Activated T-cell treated with anti-CD3 and anti-CD28 coated beads, Interleukin-2, amount 50 U/mL, for 4 hours (primary cell): ENCODE results near the gene AP1M1. TPM values are rescaled to one million over a fixed set of nuclear protein-coding genes. Genes with fewer than 3 reads are reported as not detected.

Experiments
- ATAC-seq, 2 donors: fragments of 200-7000 bp; cut with Tn5 transposase; one replicate each; pipeline ENCODE4 v1.10.0; 2021
- DNase-seq: peaks from one replicate; pipeline ENCODE4 v3.0.0-alpha.2; 2020
- H3K27me3 Mint-ChIP-seq: one replicate; pipeline ENCODE4 v1.8.0; 2021; ENCODE audit warnings: low read depth, mixed read lengths
- H3K36me3 Mint-ChIP-seq: one replicate; pipeline ENCODE4 v1.8.0; 2022; ENCODE audit warnings: mixed read lengths; ENCODE audit not compliant: insufficient read depth
- H3K4me1 Mint-ChIP-seq: one replicate; pipeline ENCODE4 v1.8.0; 2021; ENCODE audit warnings: low read depth, mixed read lengths
- H3K4me3 Mint-ChIP-seq: one replicate; pipeline ENCODE4 v1.8.0; 2021; ENCODE audit warnings: mild to moderate bottlenecking, moderate library complexity, mixed read lengths
- H3K9me3 Mint-ChIP-seq: one replicate; pipeline ENCODE4 v1.8.0; 2021; ENCODE audit warnings: mixed read lengths
- total RNA-seq, 3 donors: library from RNA; stranded (reverse); gene quantifications; one replicate each; pipeline ENCODE4 v1.2.1, GENCODE V29; 2021

AP1M1 gene
- 100 to 1,000 TPM in 2 of 3 donors, 10 to 100 TPM in 1; 93.4 to 109 (median 106) TPM for total RNA-seq

- no peaks in the 10 kb centered on the region for H3K27me3 Mint-ChIP-seq
- ATAC-seq (peak; percentile 92 to 93), DNase-seq (peak; percentile 98)
- peaks cover 14% of the 10 kb centered on the region for H3K36me3 Mint-ChIP-seq
- peak within 1 kb of the TSS; percentile 86 for H3K4me3 Mint-ChIP-seq
- no peaks in the 10 kb centered on the region for H3K9me3 Mint-ChIP-seq
- H3K4me1 Mint-ChIP-seq, result peaks cover 34% of the 10 kb centered on the region
These were observed at the start of gene AP1M1 for GRCh38 chr19:16197622-16198369. Gene AP1M1 (plus strand): TSS chr19:16197911. CDS start chr19:16198027, 116 bp downstream.

DNA sequence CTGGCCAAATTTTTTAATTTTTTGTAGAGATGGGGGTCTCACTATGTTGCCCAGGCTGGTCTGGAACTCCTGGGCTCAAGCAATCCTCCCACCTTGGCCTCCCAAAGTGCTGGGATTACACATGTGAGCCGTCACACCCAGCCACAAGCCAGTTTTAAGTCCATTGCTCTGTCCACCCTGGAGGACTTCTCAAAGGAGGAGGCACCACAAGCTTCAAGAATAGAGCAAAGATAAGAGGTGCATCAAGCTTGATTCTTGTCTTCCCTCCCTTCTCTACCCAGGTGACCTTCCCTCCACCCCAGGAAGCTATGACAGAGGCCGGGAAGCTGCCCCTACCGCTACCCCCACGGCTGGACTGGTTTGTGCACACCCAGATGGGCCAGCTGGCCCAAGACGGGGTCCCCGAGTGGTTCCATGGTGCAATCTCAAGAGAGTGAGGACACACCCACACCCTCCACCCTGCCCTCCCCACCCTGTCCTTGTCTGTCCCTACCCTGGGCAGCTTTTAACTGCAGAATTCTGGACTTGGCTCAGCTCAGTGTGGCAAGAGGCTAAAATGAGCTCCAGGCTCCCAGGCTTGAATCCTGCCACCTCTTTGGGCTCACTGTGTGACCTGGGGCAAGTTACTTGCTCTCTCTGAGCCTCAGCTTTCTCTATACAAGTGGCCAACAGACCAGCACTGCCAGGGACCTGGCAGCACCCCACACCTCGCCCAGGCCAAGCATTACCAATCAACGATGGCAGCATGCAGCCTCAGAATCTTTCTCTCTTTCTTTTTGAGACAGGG, 49.1 kb upstream of the AP1M1 start:
- Mint-ChIP-seq H3K4me1 (peaks cover 27% of the 10 kb centered on the region), H3K9me3 (no peaks in the 10 kb centered on the region), H3K27me3 (no peaks in the 10 kb centered on the region), H3K4me3 (no peak overlapping the region), H3K36me3 (peaks cover 10% of the 10 kb centered on the region)
- ATAC-seq (no peak), DNase-seq (no peak)

DNA sequence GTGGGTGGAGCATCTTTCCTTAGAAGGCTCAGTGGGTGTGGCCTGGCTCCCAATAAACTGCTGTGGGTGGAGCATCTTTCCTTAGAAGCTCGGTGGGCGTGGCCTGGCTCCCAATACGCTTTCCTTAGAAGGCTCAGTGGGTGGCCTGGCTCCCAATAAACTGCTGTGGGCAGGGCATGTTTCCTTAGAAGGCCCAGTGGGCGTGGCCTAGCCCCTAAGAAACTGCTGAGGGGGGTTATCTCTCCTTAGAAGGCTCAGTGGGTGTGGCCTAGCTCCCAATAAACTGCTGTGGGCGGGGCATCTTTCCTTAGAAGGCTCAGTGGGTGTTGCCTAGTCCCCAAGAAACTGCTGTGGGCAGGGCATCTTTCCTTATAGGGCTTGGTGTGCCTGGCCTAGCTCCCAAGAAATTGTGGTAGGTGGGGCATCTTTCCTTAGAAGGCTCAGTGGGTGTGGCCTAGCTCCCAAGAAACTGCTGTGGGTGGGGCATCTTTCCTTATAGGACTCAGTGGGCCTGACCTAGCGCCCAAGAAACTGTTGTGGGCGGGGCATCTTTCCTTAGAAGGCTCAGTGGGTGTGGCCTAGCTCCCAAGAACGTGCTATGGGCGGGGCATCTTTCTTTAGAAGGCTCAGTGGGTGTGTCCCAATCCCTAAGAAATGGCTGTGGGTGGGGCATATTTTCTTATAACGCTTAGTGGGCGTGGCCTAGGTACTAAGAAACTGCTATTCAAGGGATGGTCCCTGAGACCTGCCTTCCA, 44.0 kb upstream of the AP1M1 start:
- DNase-seq, result no peak
- H3K9me3 Mint-ChIP-seq, result no peaks in the 10 kb centered on the region
- ATAC-seq, result no peak
- no peaks in the 10 kb centered on the region for H3K27me3 Mint-ChIP-seq
- peaks cover 36% of the 10 kb centered on the region for H3K36me3 Mint-ChIP-seq
- H3K4me3 Mint-ChIP-seq, result no peak overlapping the region
- peaks cover 11% of the 10 kb centered on the region for H3K4me1 Mint-ChIP-seq

- DNase-seq, result no peak
- Mint-ChIP-seq H3K4me1 (peaks cover 7% of the 10 kb centered on the region), H3K27me3 (no peaks in the 10 kb centered on the region), H3K9me3 (no peaks in the 10 kb centered on the region), H3K36me3 (peaks cover 36% of the 10 kb centered on the region), H3K4me3 (no peak overlapping the region)
- no peak for ATAC-seq
These were observed 43.2 kb upstream of the AP1M1 start for GRCh38 chr19:16154557-16154956.

DNA sequence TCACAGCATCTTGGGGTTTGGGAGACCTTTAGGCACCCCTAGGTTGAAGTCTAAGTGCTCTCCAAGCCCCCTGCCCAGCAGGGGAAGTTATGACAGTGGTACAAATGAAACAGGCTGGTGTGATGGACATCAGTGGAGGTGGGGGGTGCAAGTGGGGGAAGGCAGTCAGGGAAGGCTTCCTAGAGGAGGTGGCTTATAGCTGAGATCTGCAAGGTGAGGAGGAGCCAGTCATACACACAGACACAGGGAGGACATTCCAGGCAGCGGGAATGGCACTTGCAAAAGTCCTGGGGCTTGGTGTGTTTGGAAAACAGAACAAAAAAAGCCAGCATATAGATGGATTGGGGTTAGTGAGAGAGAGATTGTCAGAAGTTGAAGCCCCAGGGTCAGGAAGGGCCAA, 42.6 kb upstream of the AP1M1 start:
- no peaks in the 10 kb centered on the region for H3K27me3 Mint-ChIP-seq
- H3K4me1 Mint-ChIP-seq, result peaks cover 7% of the 10 kb centered on the region
- H3K4me3 Mint-ChIP-seq, result no peak overlapping the region
- ATAC-seq (no peak), DNase-seq (no peak)
- H3K36me3 Mint-ChIP-seq, result peaks cover 36% of the 10 kb centered on the region
- H3K9me3 Mint-ChIP-seq, result no peaks in the 10 kb centered on the region

DNA sequence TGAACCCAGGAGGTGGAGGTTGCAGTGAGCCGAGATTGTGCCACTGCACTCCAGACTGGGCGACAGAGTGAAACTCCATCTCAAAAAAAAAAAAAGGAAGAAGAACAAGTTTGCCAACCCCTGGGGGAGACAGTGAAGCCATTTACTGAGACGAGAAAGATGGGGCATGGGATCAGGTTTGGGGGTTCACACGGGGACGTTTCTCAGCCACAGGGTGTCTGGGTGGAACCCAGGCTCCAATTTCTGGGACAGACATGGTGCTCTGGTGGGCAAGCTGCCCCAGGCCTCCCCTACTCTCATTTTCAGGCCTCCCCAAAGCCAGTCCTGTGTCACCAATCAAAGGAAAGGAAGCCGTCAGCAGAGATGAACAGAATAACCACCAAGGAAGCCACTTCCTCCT, 40.8 kb upstream of the AP1M1 start:
- H3K27me3 Mint-ChIP-seq, result no peaks in the 10 kb centered on the region
- peaks cover 17% of the 10 kb centered on the region for H3K4me1 Mint-ChIP-seq
- peaks cover 34% of the 10 kb centered on the region for H3K36me3 Mint-ChIP-seq
- H3K9me3 Mint-ChIP-seq, result no peaks in the 10 kb centered on the region
- ATAC-seq (no peak), DNase-seq (no peak)
- H3K4me3 Mint-ChIP-seq, result no peak overlapping the region

GRCh38 chr19:16157601-16158000, 40.1 kb upstream of the AP1M1 start:
- Mint-ChIP-seq H3K4me1 (peaks cover 17% of the 10 kb centered on the region), H3K9me3 (no peaks in the 10 kb centered on the region), H3K4me3 (no peak overlapping the region), H3K36me3 (peaks cover 34% of the 10 kb centered on the region), H3K27me3 (no peaks in the 10 kb centered on the region)
- DNase-seq (no peak), ATAC-seq (no peak)

- Mint-ChIP-seq H3K4me3 (no peak overlapping the region), H3K36me3 (peaks cover 22% of the 10 kb centered on the region), H3K4me1 (peaks cover 15% of the 10 kb centered on the region), H3K9me3 (no peaks in the 10 kb centered on the region), H3K27me3 (no peaks in the 10 kb centered on the region)
- DNase-seq (no peak), ATAC-seq (no peak)
These were observed 38.1 kb upstream of the AP1M1 start for GRCh38 chr19:16159655-16160054.

DNA sequence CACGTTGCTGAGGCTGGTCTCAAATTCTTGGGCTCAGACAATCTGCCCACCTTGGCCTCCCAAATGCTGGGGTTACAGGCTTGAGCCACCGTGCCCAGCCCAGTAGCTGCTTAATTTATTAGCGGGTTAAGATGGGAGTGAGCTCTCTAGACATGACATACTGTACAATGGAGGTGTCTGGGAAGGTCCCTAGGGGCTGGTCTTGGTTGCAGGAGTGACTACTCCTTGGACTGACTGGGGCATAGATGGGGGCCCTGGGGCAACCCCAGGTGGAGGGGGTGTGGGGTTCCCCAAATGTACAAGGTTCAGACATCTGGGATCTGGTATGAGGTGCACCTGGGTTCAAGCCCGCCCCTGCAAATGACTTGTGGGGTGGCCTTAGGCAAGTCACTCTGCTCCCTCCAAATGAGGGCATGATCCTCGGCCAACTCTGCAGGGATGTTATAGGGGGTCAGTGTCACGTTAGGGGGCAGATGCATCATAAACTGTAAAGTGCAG, 37.2 kb upstream of the AP1M1 start:
- ATAC-seq, result peak in 1 of 2 donors; percentile 39
- no peak for DNase-seq
- peaks cover 10% of the 10 kb centered on the region for H3K4me1 Mint-ChIP-seq
- H3K36me3 Mint-ChIP-seq, result peaks cover 15% of the 10 kb centered on the region
- H3K27me3 Mint-ChIP-seq, result no peaks in the 10 kb centered on the region
- no peak overlapping the region for H3K4me3 Mint-ChIP-seq
- H3K9me3 Mint-ChIP-seq, result no peaks in the 10 kb centered on the region

DNA sequence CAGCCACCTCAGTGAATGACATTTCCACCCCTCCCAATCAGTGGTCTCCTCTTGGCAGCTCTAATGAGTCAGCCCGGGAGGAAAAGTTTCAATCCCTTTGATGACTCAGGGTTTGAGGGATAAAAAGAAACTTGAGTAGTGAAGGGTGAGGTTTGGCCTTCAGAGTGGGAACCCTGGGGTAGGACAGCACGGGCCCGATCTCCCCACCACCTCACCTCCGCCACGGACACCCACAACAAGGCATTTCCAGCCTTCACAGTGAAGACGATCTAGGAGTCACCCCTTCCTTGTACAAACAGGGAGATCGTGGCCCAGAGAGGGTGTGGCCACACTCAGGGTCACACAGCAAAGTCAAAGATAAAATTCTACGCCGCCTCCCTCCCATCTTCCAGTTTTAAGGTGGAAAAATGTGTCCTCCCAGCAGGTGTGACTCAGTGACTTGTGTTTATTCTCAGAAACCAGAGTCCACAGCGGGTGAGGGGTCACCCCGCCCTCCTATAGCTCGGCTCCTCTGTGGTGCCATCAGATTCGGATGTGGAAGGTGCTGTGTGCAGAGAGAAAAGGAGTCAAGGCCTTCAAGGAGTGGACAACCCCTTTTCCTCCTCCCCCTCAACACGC, 36.7 kb upstream of the AP1M1 start:
- no peak for DNase-seq
- peaks cover 10% of the 10 kb centered on the region for H3K4me1 Mint-ChIP-seq
- no peaks in the 10 kb centered on the region for H3K9me3 Mint-ChIP-seq
- H3K36me3 Mint-ChIP-seq, result peaks cover 15% of the 10 kb centered on the region
- peak; percentile 87 to 89 for ATAC-seq
- H3K27me3 Mint-ChIP-seq, result no peaks in the 10 kb centered on the region
- no peak overlapping the region for H3K4me3 Mint-ChIP-seq

GRCh38 chr19:16161840-16162239, 35.9 kb upstream of the AP1M1 start:
- ATAC-seq (no peak), DNase-seq (no peak)
- H3K4me3 Mint-ChIP-seq, result no peak overlapping the region
- peaks cover 9% of the 10 kb centered on the region for H3K36me3 Mint-ChIP-seq
- H3K27me3 Mint-ChIP-seq, result no peaks in the 10 kb centered on the region
- H3K9me3 Mint-ChIP-seq, result no peaks in the 10 kb centered on the region
- peaks cover 10% of the 10 kb centered on the region for H3K4me1 Mint-ChIP-seq

GRCh38 chr19:16164222-16164890, 33.4 kb upstream of the AP1M1 start:
- H3K9me3 Mint-ChIP-seq, result no peaks in the 10 kb centered on the region
- DNase-seq, result no peak
- H3K4me3 Mint-ChIP-seq, result no peak overlapping the region
- no peak for ATAC-seq
- peaks cover 14% of the 10 kb centered on the region for H3K4me1 Mint-ChIP-seq
- no peaks in the 10 kb centered on the region for H3K36me3 Mint-ChIP-seq
- H3K27me3 Mint-ChIP-seq, result no peaks in the 10 kb centered on the region

DNA sequence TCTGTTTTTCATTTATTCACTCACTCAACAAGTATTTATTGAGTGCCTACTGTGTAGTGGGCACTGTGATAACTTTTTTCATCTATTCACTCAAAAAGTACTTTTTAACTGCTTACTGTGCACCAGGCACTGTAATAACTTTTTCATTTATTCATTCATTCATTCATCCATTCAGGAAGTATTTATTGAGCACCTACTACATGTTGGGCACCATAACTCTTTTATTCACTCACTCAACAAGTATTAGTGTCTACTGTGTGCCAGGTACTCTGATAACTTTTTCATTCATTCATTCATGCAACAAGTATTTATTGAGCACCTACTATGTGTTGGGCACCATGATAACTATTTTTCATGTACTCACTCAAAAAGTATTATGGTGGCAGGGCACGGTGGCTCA, 31.3 kb upstream of the AP1M1 start:
- H3K36me3 Mint-ChIP-seq, result no peaks in the 10 kb centered on the region

More for the DNA sequence above, 31.3 kb upstream of the AP1M1 start:
- no peaks in the 10 kb centered on the region for H3K27me3 Mint-ChIP-seq
- peaks cover 4% of the 10 kb centered on the region for H3K4me1 Mint-ChIP-seq
- no peak overlapping the region for H3K4me3 Mint-ChIP-seq
- DNase-seq (no peak), ATAC-seq (no peak)
- H3K9me3 Mint-ChIP-seq, result no peaks in the 10 kb centered on the region
